C1 segment of cervical spinal cord (tissue), 14 donors: ENCODE data around the gene SLC16A6.
A peak's percentile ranks its signal among the peaks of the same experiment; 100 is the strongest.
"Not testable (repeated sequence)": the region's sequence is repeated elsewhere in the genome, so short reads cannot be mapped to it uniquely, and the experiment has no call there.

Experiments used
- DNase-seq, 14 donors: peaks; one replicate each; lab custom pipeline; 2025; lab: John Stamatoyannopoulos, UW

The SLC16A6 gene

GRCh38 chr17:68314916-68315535 is 24.1 kb upstream of the SLC16A6 start:
- no peak for DNase-seq

- no peak for DNase-seq
Observed at GRCh38 chr17:68310152-68310551, 19.2 kb upstream of the SLC16A6 start.

GRCh38 chr17:68309066-68309670 is 18.2 kb upstream of the SLC16A6 start:
- DNase-seq = not testable (repeated sequence)

GRCh38 chr17:68308486-68308885 is 17.6 kb upstream of the SLC16A6 start:
- not testable (repeated sequence) for DNase-seq

GRCh38 chr17:68307443-68307842 is 16.5 kb upstream of the SLC16A6 start:
- DNase-seq = no peak

- no peak for DNase-seq
Observed at GRCh38 chr17:68306819-68307218, 15.9 kb upstream of the SLC16A6 start.

GRCh38 chr17:68305142-68305541 is 14.2 kb upstream of the SLC16A6 start:
- DNase-seq = no peak

- DNase-seq = no peak
Observed at GRCh38 chr17:68304706-68305105, 13.8 kb upstream of the SLC16A6 start.

- DNase-seq = peak in 1 of 14 donors; percentile 37
Observed at GRCh38 chr17:68302666-68303065, 11.7 kb upstream of the SLC16A6 start.

- peak in 1 of 14 donors; percentile 37 for DNase-seq
Observed at GRCh38 chr17:68302066-68302564, 11.2 kb upstream of the SLC16A6 start.

GRCh38 chr17:68301438-68301959 is 10.6 kb upstream of the SLC16A6 start:
- no peak for DNase-seq

GRCh38 chr17:68299817-68300216 is 8.9 kb upstream of the SLC16A6 start:
- no peak for DNase-seq

- no peak for DNase-seq
Observed at GRCh38 chr17:68298601-68299000, 7.7 kb upstream of the SLC16A6 start.

- peak in 1 of 14 donors; percentile 68 for DNase-seq
Observed at GRCh38 chr17:68297195-68297594, 6.3 kb upstream of the SLC16A6 start.

- peak in 1 of 14 donors; percentile 67 for DNase-seq
Observed at GRCh38 chr17:68296217-68297191, 5.6 kb upstream of the SLC16A6 start.

GRCh38 chr17:68295086-68295485 is 4.2 kb upstream of the SLC16A6 start:
- no peak for DNase-seq

GRCh38 chr17:68294617-68295016 is 3.7 kb upstream of the SLC16A6 start:
- DNase-seq = no peak

GRCh38 chr17:68294196-68294555 is 3.2 kb upstream of the SLC16A6 start:
- no peak for DNase-seq

- no peak for DNase-seq
Observed at GRCh38 chr17:68293490-68294195, 2.7 kb upstream of the SLC16A6 start.

- peak in 1 of 14 donors; percentile 61 for DNase-seq
Observed at GRCh38 chr17:68292689-68293040, 1.7 kb upstream of the SLC16A6 start.
